HG03460 (cell line): ENCODE results near the gene URM1.

ENCODE experiments used
- ATAC-seq: cut with Tn5 transposase; IDR thresholded peaks from one replicate; pipeline ENCODE4 v1.9.1; 2021; ENCODE audit not compliant: unreplicated experiment

URM1 gene

DNA sequence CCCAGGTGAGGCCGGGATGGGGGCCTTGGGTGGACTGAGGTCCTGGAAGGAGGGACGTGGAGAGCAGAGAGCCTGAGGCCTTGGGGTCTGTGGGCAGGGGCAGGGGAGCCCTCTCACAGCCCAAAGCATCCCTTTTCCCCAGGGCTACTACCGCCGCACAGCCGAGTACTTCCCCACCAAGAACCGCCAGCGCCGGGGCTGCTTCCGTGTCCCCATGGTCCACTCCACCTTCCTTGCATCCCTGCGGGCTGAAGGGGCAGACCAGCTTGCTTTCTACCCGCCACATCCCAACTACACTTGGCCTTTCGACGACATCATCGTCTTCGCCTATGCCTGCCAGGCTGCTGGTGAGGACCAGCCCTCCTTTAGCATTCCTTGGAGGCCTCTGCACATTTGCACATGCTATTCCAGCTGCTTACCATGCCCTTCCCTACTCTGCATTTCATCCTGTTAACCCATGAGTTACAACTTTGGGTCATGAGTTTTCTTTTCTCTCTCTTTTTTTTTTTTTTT lies 53.1 kb downstream of the URM1 start:
- ATAC-seq, result no peak

DNA sequence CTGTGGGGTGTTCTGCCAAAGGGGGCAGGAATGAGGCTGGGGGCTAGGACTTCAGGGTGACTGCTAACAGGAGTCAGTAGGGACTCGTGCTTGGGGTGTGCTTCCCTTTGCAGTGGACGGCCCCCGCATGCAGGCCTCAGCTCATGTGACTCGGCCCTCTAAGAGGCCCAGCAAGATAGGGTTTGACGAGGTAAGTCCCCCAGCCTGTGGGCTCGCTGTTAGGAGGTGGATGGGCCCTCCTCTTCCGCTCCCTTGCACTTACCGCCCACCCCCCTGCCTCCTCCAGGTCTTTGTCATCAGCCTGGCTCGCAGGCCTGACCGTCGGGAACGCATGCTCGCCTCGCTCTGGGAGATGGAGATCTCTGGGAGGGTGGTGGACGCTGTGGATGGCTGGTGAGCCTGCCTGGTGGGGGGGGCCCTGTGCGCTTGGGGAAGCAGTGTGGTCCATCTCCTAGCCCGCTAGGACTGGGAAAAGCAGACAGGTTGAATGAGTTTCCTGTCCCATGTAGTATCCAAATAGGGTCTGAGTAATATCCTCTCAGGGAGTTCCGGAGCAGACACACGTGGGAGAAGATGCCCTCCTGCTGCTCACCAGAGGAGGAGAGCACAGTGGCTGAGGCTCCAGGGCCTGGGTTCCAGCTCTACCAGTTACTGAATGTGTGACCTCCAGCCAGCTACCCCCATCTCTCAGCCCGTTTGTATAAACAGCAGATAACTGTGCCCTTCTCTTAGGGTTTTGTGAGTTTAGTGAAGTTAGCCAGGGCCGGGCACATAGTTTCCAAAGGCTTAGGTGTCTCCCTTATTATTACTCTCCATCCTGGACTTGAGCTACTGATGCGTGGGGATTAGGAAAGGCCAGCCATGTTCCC lies 57.7 kb downstream of the URM1 start:
- ATAC-seq, result no peak

- ATAC-seq, result no peak
These were observed 58.4 kb downstream of the URM1 start for GRCh38 chr9:128429513-128430086.

DNA sequence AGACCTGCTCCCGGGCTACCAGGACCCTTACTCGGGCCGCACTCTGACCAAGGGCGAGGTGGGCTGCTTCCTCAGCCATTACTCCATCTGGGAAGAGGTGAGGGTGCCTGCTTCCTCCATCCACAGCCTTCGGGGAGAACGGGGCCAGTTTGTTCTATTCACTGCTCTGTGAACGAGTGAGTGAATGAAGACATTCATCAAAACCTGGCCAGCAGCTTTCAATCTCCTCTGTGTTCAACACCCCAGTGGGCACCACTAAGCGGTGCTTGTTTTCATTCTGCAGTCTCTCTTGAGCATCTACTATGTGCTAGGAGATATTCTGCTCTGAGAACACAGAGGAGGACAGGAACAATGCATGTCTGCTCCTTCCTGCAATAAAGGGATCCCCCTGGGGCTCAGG lies 60.0 kb downstream of the URM1 start:
- ATAC-seq, result no peak

DNA sequence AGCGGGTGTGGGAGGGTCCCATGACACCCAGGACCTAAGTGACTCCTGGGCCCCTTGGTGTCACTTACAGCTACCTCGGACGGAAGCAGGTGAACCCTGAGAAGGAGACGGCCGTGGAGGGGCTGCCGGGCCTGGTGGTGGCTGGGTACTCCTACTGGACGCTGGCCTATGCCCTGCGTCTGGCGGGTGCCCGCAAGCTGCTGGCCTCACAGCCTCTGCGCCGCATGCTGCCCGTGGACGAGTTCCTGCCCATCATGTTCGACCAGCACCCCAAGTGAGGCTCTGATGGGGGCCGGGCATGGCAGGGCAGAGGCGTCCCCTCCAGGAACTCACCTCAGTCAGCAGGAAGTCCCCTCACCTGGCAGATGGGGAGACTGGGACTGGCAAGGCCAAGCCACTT lies 63.2 kb downstream of the URM1 start:
- ATAC-seq, result no peak

DNA sequence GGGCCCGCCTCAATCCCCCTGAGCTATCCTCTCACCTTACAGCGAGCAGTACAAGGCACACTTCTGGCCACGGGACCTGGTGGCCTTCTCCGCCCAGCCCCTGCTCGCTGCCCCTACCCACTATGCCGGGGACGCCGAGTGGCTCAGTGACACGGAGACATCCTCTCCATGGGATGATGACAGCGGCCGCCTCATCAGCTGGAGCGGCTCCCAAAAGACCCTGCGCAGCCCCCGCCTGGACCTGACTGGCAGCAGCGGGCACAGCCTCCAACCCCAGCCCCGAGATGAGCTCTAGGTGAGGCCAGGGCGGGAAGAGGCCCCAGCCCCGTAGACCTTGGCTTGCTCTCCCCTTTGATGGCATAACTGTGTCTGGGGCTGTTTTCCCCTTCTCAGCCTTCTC lies 64.4 kb downstream of the URM1 start:
- ATAC-seq, result no peak

- ATAC-seq, result peak; percentile 68
These were observed 67.4 kb downstream of the URM1 start for GRCh38 chr9:128438343-128439109.

DNA sequence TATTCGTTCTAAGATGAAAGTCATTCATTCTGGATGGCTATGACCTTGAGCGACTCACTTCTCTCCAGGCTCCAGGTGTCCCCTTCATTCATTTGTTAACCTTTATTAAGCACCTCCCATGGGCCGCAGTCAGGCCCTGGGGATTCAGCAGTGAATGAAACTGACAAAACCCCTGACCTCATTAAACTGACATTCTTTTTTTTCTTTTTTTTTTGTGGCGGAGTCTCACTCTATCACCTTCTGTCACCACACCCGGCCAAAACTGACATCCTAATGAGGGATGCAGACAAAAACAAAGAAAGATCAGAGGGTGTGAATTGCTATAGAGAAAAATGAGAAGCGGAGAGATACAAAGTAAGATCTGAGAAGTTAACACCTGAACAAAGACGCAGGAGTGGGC lies 68.1 kb downstream of the URM1 start:
- no peak for ATAC-seq
